Right atrium auricular region (tissue), 2 donors: Measurements from ENCODE around the gene RPS21. TPM values are rescaled to one million over a fixed set of nuclear protein-coding genes. Genes with fewer than 3 reads are reported as not detected.

Experiments used
- DNase-seq: peaks from one replicate; pipeline ENCODE4 v3.0.0-alpha.2; 2019; ENCODE audit warnings: low spot score
- H3K27ac ChIP-seq, 2 donors: fragments of 200-600 bp; sonication (generic); 1 replicate in 1 of 2; 2 replicates in 1 of 2; pipeline ENCODE4 v1.5.1; 2016 to 2019
- H3K27me3 ChIP-seq, 2 donors: fragments of 200-600 bp; sonication (generic); one replicate each; pipeline versions ENCODE4 v1.5.1 to v1.6.0; 2017 to 2019
- H3K36me3 ChIP-seq: fragments of 200-600 bp; sonication (generic); one replicate; pipeline ENCODE4 v1.5.1; 2016
- H3K4me1 ChIP-seq, 2 donors: fragments of 200-600 bp; sonication (generic); one replicate each; pipeline versions ENCODE4 v1.5.1 to v1.6.0; 2017 to 2019
- H3K4me3 ChIP-seq, 2 donors: fragments of 200-600 bp; sonication (generic); 1 replicate in 1 of 2; 2 replicates in 1 of 2; pipeline ENCODE4 v1.5.1; 2017 to 2019; ENCODE audit warnings: mild to moderate bottlenecking in 1 of 2, moderate library complexity in 1 of 2
- H3K9me3 ChIP-seq, 2 donors: fragments of 200-600 bp; sonication (generic); one replicate each; pipeline ENCODE4 v1.5.1; 2019
- total RNA-seq, 2 donors: library from RNA; depleted of rRNA; stranded (reverse); fragments of >200 nt; gene quantifications; one replicate each; pipeline ENCODE4 v1.1.0, GENCODE V29; 2016
- TF ChIP-seq, protein P1 (sequence below), 2 donors: fragments of 200-600 bp; sonication (generic); IDR thresholded peaks; one replicate each; pipeline ENCODE4 v1.5.1; 2019; ENCODE audit warnings: antibody characterized with exemption in 2 of 2

The RPS21 gene
- total RNA-seq, 2 donors from 2014 or later, result 1,510 to 1,937 TPM

DNA sequence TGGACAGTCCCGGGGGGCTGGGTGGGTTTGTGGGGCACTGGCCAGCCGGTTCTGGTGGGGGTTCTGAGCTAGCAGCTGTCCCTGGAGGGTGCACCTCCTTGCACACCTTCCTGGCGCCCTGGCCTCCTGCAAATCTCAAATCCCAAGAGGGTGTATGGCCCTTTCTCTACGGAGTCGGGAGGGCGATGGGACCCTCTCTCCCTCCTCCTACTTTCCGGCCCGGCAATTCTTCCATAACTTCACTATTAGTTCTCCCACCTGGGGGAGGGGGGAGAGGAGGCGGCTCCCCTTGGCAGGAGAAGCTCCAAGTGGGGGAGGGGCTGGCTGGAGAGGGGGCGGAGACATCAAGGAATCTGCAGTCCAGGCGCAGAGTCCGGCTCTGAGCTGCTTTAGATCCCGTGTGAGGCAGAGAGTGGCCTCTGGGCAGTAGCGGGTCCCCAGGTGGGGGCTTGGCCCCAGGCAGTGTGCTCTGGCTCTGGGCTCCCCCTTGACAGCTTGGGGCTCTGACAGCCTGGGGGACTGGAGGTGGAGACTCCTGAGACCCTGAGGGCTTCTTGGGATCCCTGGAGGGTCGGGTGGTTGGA, 18.4 kb upstream of the RPS21 start:
- Histone ChIP-seq H3K4me3 (peak overlapping the region in 1 of 2 donors; percentile 95), H3K9me3 (no peaks in the 10 kb centered on the region), H3K36me3 (no peaks in the 10 kb centered on the region), H3K4me1 (peaks cover 0 to 74% of the 10 kb centered on the region in 2 donors), H3K27ac (peak overlapping the region; percentile 95 to 98), H3K27me3 (no peaks in the 10 kb centered on the region)
- TF ChIP-seq, protein P1, sequence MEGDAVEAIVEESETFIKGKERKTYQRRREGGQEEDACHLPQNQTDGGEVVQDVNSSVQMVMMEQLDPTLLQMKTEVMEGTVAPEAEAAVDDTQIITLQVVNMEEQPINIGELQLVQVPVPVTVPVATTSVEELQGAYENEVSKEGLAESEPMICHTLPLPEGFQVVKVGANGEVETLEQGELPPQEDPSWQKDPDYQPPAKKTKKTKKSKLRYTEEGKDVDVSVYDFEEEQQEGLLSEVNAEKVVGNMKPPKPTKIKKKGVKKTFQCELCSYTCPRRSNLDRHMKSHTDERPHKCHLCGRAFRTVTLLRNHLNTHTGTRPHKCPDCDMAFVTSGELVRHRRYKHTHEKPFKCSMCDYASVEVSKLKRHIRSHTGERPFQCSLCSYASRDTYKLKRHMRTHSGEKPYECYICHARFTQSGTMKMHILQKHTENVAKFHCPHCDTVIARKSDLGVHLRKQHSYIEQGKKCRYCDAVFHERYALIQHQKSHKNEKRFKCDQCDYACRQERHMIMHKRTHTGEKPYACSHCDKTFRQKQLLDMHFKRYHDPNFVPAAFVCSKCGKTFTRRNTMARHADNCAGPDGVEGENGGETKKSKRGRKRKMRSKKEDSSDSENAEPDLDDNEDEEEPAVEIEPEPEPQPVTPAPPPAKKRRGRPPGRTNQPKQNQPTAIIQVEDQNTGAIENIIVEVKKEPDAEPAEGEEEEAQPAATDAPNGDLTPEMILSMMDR (IDR thresholded peaks at IDR 0.05), result no peak
- DNase-seq, result no peak

DNA sequence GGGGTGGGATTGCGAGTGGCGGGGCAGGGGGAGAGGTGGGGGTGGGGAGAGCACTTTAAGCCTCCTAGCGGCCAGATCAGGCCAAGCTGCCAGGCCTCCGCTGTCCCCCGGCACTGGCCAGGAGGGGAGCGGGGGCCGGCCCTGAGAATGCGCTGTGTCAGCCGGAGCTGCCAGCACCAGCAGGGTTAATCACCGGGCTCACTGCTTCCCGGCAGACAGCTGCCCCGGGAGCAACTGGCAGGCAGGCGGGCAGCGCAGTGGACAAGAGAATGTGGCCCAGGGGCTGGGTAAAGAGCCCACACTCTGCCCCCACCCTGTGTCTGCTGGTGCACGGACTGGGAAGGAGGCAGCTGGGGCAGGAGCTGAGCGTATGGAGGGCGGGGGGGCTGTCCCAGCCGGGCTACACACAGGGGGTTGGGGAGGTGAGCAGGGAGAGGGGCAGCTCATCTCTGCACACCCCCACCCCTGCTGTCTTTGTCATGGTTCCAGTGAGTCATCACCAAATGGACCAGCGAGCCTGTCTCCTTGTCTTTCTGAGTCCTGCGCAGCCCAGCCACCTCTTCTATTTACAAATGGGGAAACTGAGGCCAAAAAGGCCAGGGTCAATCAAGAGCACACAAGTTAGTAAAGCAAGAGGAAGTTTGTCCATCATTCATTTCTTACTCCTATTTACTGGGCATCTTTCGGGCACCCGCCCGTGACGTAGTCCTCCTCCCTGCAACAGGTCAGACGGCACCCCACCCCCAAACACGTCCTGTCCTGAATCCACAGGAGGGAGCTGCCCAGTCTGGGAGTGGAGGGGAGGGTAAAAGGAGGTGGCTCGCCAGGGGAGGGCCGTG, 17.7 kb upstream of the RPS21 start:
- Histone ChIP-seq H3K4me3 (peak overlapping the region in 1 of 2 donors; percentile 95), H3K4me1 (peaks cover 0 to 70% of the 10 kb centered on the region in 2 donors), H3K27ac (peak overlapping the region; percentile 95 to 98), H3K36me3 (no peaks in the 10 kb centered on the region), H3K9me3 (no peaks in the 10 kb centered on the region), H3K27me3 (no peaks in the 10 kb centered on the region)
- TF ChIP-seq, protein P1 (IDR thresholded peaks at IDR 0.05), result peak in 1 of 2 donors; percentile 63
- no peak for DNase-seq

DNA sequence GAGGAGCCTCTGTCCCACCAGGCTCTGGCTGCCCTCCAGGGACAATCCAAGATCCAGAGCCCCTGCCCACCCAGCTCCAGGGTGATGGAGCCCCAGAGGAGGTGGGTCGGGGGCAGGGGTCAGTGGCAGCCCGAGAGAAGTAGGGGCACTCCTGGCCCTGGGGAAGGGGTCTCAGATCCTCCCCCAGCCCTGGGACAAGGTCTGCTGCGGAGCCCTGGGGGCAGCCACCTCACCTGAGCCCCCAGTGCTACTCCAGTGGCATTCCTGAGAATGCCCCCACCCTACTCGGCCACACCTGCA, 17.1 kb upstream of the RPS21 start:
- no peak for DNase-seq
- Histone ChIP-seq H3K27me3 (no peaks in the 10 kb centered on the region), H3K36me3 (no peaks in the 10 kb centered on the region), H3K9me3 (no peaks in the 10 kb centered on the region), H3K27ac (peak overlapping the region; percentile 95 to 98), H3K4me3 (no peak overlapping the region), H3K4me1 (peaks cover 0 to 70% of the 10 kb centered on the region in 2 donors)
- TF ChIP-seq, protein P1 (IDR thresholded peaks at IDR 0.05), result no peak

DNA sequence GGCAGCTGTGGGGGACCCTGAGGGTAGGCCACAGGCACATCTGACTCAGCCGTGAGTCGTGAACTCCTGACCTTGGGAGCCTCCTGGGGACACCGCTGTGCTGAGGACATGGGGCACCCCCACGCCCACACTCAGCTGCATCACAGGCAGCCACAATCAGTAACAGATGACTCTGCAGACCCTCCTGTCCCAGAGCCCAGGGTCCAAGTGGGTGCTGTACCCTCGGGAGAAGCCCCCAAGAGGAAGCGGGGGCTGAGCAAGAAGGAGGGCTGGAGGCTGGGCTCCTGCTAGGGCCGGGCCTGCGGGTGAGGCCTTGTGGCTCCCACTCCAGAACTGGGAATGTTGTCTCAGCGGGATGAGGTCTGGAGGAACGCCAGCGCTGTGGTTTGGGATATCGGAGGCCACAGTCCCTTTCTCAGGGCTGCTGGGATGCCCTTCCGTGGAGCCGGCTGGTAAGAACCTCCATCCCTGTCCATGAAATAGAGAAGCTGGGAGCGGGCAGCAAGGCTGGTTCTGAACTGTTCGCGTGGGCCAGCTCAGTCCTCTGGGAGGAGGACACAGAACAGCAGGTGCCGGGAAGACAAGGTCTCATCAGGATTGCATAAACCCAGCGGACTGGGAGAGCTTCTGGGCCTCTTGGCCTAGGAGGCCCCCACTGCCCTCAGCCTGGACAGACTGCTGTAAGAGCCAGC, 16.6 kb upstream of the RPS21 start:
- TF ChIP-seq, protein P1 (IDR thresholded peaks at IDR 0.05), result no peak
- no peak for DNase-seq
- H3K4me3 ChIP-seq, result no peak overlapping the region
- H3K27ac ChIP-seq, result peak overlapping the region; percentile 95 to 98
- no peaks in the 10 kb centered on the region for H3K27me3 ChIP-seq
- no peaks in the 10 kb centered on the region for H3K36me3 ChIP-seq
- peaks cover 0 to 70% of the 10 kb centered on the region in 2 donors for H3K4me1 ChIP-seq
- no peaks in the 10 kb centered on the region for H3K9me3 ChIP-seq

DNA sequence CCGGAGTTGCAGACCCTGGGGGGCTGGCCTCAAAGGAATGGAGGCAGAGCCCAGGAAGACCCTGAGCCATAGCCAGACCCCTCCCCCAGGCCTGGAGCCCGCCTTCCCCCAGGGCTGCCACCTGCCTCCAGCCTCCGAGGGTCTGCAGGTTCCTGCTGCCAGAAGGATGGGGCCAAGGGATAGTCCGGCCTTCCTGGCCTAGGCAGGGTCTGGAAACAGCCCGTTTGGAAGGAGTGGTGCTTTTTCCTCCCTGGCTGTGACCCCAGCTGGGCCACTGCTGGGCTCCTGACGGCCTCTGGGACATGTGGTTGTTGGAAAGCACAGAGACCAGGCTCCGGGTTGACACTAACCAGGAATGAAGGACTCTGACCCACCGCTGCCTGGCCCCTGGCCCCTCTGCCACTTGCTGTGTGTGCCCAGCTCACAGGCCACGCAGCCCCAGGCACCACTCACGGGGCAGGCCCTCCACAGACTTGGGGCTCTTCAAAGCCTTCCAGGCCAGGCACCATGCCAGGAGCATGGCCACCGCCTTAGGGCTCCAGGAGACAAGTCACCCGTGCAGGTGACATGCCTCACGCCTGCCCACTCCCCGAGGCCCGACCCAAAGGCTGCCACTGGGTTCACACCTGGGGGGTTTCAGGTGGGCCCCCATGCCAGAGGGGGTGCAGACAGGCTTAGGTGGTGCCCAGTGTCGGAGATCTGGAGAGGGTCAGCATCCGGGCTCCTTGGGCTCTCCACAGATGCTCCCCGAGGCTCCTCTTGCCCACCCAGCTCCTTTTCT, 15.9 kb upstream of the RPS21 start:
- DNase-seq, result no peak
- peak overlapping the region in 1 of 2 donors; percentile 95 for H3K27ac ChIP-seq
- H3K4me3 ChIP-seq, result no peak overlapping the region
- H3K27me3 ChIP-seq, result no peaks in the 10 kb centered on the region
- H3K36me3 ChIP-seq, result no peaks in the 10 kb centered on the region
- peaks cover 0 to 70% of the 10 kb centered on the region in 2 donors for H3K4me1 ChIP-seq
- TF ChIP-seq, protein P1 (IDR thresholded peaks at IDR 0.05), result no peak
- no peaks in the 10 kb centered on the region for H3K9me3 ChIP-seq
